ENCODE measurements around the gene FBXO31. TPM values are rescaled to one million over a fixed set of nuclear protein-coding genes. Genes with fewer than 3 reads are reported as not detected.

The FBXO31 gene
- total and polyA plus RNA-seq, 10 of the 15 experiments (the other 5 are each of a cell fraction or from before 2014, with no cell fraction given): 0.19 to 33.1 (median 10.3) TPM

DNA sequence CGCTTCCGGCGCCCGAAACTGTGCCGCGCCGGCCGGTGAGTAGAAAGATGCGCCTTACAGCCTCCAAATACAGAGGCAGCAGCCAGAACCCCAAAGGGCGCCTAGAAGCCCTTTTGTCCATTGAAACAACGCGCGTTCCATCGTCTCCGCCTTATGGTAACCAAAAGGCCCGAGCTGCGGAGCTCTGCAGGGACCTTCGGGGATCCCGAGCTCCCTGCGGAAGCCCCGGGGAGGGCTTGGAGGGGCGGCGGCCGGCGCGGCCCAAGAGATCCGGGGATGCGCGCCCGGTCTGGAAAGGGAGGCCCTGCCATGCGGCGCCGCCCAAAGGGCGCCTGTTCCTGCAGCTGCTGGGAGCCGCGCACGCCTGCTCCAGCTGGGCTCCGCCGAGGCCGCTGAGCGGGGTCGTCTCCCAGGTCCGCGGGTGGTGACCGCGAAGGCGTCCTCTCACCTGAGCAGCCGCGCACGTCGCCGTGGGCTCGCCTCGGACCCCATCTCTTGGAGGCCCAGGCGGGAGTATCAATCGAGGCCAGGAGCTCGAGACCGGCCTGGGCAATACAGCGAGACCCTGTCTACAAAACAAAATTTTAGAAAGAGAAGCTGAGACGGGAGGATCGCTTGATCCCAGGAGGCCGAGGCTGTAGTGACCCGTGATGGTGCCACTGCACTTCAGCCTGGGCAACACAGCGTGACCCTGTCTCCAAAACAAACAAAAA lies 742 bp upstream of the FBXO31 start (continued):
- TF ChIP-seq, protein P1, sequence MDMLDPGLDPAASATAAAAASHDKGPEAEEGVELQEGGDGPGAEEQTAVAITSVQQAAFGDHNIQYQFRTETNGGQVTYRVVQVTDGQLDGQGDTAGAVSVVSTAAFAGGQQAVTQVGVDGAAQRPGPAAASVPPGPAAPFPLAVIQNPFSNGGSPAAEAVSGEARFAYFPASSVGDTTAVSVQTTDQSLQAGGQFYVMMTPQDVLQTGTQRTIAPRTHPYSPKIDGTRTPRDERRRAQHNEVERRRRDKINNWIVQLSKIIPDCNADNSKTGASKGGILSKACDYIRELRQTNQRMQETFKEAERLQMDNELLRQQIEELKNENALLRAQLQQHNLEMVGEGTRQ (IDR thresholded peaks at IDR 0.05; ENCODE audit: borderline replicate concordance, low read depth, low read length): no peak
- TF ChIP-seq TCF12 (IDR thresholded peaks at IDR 0.05; ENCODE audit: low read depth, low read length): peak; percentile 14
- no peak for TF ChIP-seq MYC (IDR thresholded peaks at IDR 0.05; ENCODE audit: insufficient read depth, insufficient read length, insufficient replicate concordance, low read length, severe bottlenecking)
- TF ChIP-seq, protein P2, sequence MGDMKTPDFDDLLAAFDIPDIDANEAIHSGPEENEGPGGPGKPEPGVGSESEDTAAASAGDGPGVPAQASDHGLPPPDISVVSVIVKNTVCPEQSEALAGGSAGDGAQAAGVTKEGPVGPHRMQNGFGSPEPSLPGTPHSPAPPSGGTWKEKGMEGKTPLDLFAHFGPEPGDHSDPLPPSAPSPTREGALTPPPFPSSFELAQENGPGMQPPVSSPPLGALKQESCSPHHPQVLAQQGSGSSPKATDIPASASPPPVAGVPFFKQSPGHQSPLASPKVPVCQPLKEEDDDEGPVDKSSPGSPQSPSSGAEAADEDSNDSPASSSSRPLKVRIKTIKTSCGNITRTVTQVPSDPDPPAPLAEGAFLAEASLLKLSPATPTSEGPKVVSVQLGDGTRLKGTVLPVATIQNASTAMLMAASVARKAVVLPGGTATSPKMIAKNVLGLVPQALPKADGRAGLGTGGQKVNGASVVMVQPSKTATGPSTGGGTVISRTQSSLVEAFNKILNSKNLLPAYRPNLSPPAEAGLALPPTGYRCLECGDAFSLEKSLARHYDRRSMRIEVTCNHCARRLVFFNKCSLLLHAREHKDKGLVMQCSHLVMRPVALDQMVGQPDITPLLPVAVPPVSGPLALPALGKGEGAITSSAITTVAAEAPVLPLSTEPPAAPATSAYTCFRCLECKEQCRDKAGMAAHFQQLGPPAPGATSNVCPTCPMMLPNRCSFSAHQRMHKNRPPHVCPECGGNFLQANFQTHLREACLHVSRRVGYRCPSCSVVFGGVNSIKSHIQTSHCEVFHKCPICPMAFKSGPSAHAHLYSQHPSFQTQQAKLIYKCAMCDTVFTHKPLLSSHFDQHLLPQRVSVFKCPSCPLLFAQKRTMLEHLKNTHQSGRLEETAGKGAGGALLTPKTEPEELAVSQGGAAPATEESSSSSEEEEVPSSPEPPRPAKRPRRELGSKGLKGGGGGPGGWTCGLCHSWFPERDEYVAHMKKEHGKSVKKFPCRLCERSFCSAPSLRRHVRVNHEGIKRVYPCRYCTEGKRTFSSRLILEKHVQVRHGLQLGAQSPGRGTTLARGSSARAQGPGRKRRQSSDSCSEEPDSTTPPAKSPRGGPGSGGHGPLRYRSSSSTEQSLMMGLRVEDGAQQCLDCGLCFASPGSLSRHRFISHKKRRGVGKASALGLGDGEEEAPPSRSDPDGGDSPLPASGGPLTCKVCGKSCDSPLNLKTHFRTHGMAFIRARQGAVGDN (IDR thresholded peaks at IDR 0.05): peak; percentile 48
- TF ChIP-seq RELA (IDR thresholded peaks at IDR 0.05; ENCODE audit: borderline replicate concordance, partially characterized antibody): peak; percentile 4
- TF ChIP-seq IKZF1 (conservative IDR thresholded peaks at IDR 0.05): peak; percentile 41
- TF ChIP-seq NFIC (IDR thresholded peaks at IDR 0.05; ENCODE audit: low read depth, low read length): no peak
- 0 out of 2 replicates have a peak, but pooled peaks have one; percentile 11 for TF ChIP-seq RB1 (IDR thresholded peaks at IDR 0.05; ENCODE audit: borderline replicate concordance)
